TTC549 (cell line): Measurements from ENCODE around the gene ATP5ME.
"Not testable (repeated sequence)": the region's sequence is repeated elsewhere in the genome, so short reads cannot be mapped to it uniquely, and the experiment has no call there.

Experiments used
- FAIRE-seq: peaks from 2 replicates; lab custom pipeline; 2012; peaks lifted over from hg19 to GRCh38; lab: Jason Lieb, UNC

The ATP5ME gene

GRCh38 chr4:683247-683897 lies 9.3 kb upstream of the ATP5ME start:
- FAIRE-seq: no peak

GRCh38 chr4:682490-683172 lies 8.6 kb upstream of the ATP5ME start:
- FAIRE-seq: no peak

DNA sequence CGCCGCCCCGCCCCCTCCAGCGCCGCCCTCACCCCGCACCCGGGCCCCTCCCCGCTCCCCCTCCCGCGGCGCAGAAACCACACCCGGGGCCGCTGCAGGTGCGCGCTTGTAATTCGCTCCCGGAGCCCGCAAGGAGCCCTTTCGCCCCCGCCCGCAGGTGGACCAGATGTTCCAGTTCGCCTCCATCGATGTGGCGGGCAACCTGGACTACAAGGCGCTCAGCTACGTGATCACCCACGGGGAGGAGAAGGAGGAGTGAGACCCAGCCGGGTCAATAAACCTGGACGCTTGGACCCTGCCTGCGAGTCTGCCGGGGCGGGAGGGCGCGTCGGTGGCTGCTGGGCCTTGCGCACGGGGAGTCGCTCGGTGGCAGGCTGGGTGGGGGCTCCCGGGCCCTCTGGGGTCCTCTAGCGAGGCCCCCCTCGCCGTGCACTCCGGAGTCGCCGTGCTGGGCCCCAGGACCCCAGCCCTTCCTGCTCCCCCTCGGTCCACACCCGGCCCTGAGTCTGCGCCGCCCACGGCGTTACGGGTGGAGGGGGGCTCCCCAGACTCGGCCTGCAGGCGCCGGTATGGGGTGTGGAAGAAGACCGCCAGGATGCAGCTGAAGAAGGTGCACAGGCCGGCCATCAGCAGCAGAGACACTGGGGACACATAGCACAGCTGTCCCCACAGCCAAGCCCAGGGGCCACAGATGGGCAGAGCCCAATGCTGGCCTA lies 7.8 kb upstream of the ATP5ME start:
- FAIRE-seq: no peak

DNA sequence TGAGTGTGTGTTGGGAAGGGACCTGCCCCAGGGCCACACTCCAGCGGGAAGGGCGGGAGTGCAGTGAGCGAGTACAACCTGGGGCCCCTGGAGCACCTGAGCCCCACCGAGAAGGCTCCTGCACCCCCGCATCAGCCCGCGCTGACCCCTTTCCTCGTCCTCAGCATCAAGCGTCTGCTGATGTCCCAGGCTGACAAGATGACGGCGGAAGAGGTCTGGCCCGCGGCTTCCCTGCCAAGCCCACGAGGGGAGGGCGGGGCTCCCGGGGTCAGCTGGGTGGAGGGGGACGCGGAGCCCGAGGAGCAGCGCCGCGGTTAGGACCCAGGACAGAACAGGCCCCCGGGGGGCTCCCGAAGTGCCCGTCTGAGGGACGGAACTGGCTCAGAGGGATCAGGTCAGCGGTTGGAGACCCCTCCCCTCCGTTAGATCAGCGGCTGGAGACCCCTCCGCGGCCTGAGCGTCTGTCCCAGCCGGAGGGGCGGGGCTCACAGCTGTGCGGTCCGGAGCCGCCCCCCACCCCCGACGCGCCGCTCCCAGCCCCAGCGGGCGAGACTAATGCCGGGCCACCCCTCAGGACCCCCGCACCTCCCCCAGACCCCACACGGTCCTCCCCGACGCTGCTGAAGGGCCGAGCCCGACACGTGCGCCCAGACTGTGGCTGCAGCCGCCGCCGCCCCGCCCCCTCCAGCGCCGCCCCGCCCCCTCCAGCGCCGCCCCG lies 7.0 kb upstream of the ATP5ME start:
- FAIRE-seq: no peak

GRCh38 chr4:680551-680927 lies 6.5 kb upstream of the ATP5ME start:
- FAIRE-seq: no peak

DNA sequence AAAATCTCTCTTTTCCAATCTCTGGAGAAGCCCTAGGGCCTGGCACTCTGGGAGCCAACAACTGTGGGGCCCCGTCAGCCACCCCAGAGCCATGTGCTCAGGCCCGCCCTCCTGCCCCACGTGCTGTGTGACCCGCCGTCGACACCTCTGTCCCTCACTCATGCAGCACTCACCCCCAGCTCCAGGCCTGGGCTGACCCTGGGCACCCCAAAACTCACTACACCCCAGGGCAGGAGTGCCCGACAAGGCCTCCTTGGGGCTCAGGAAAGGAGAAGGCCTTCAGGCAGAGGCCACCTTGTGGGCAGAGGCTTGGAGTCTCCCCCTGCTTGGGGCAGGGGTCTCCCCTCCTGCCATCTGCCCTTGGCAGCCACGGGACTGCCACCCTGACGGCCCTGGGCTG lies 6.0 kb upstream of the ATP5ME start:
- no peak for FAIRE-seq

DNA sequence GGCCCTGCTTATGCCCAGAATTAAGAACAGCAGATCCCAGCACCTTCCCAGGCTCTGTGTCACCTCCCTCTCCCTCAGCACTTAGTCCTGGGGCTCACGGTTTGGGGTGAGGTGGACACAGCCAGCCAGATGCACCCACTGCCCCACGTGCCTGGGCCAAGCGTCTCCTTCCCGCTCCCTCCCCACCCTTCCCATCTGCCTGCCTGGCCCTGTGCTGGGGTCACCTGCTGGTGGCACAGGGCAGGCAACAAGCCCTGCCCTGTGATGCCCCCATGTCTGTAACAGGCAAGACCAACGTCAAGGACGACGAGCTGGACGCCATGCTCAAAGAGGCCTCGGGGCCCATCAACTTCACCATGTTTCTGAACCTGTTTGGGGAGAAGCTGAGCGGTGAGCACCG lies 5.6 kb upstream of the ATP5ME start:
- no peak for FAIRE-seq

DNA sequence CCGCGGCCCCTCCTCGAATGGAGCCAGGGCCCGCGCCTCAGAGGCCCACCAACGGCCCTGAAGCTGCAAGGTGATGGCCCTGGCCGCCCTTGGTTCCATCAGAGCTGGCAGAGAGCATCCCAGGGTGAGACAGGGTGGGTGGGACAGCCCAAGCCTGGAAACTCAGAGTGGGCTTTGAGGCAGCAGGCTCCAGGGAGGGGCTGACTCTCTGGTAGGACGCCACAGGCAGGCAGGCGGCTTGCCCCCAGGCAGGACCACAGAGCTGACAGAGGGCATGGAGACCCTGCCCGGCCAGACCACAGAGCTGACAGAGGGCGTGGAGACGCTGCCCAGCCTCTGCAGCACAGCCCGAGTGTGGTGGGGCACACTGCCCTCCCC lies 5.0 kb upstream of the ATP5ME start:
- FAIRE-seq: no peak

DNA sequence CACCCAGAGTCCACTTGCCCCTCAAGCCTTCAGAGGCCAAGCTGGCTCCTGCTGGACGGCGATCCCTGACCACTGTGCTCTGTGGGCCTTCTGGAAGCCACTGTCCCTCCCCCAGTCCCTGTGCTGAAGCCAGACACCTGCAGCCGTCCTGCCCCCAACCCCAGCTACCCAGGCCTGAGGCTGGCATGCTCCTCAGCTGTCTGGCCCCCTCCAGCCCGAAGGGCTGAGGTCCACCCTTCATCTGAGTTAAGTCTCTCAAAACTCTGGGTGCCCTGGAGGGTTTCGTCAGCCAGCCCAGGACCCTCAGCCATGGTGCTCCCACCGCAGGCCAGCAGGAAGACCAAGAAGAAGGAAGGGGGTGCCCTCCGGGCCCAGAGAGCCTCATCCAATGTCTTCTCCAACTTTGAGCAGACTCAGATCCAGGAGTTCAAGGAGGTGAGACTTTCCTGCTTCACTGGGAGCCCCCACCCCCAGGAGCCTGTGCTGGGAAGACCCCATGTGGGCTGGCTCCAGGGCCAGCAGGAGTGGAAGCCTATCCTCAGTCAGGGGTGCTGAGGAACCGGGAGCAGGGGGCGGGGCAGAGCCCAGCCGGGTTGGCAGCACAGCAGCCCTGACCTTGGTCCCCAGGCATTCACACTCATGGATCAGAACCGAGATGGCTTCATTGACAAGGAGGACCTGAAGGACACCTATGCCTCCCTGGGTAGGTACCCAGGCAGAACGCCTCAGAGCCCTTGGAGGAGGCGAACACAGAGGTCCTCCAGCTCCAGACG lies 4.4 kb upstream of the ATP5ME start:
- no peak for FAIRE-seq

GRCh38 chr4:677431-678293 lies 3.6 kb upstream of the ATP5ME start:
- no peak for FAIRE-seq

- FAIRE-seq: no peak
Measured at GRCh38 chr4:676871-677235, 2.8 kb upstream of the ATP5ME start.

DNA sequence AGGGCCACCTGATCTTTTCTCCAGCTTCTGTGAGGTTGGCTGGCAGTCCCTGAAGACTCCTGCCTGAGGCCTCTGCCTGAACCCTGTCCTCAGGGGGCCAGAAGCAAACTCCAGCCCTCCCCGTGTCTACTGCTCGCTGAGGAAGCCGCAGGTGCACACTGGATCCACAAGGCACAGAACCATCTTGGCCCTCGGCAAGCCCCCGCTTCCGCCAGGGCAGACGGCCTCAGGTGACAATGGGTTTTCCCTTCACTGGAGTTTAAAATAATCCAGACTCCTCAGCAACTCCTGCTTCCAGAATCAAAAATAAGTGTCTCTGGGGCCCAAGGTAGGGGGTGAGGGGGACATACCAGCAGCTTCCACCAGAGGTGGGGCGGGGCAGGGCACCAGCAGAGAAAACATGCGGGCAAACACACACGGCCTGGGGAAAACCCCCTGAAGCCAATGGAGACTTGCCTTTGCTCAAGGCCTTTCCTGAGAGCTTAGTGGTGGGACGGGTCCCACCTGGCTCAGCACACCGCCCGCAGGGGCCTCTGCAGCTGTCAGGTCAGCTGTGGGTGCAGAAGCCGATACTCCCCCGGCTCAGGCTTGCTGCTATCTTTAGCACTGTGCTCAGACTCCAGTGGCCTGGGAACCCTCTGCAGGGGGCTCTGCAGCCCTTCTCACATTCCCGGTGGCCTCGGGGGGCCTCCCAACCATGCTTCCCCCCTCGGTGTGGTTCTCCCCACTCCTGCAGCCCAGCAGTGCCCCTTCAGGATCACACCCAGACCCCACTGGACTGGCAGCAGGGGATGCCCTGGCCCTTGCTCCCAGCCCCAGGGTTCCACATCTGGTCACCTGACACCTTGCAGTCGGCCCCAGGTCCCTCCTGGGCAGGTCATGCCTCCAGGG lies 2.1 kb upstream of the ATP5ME start:
- FAIRE-seq: no peak

DNA sequence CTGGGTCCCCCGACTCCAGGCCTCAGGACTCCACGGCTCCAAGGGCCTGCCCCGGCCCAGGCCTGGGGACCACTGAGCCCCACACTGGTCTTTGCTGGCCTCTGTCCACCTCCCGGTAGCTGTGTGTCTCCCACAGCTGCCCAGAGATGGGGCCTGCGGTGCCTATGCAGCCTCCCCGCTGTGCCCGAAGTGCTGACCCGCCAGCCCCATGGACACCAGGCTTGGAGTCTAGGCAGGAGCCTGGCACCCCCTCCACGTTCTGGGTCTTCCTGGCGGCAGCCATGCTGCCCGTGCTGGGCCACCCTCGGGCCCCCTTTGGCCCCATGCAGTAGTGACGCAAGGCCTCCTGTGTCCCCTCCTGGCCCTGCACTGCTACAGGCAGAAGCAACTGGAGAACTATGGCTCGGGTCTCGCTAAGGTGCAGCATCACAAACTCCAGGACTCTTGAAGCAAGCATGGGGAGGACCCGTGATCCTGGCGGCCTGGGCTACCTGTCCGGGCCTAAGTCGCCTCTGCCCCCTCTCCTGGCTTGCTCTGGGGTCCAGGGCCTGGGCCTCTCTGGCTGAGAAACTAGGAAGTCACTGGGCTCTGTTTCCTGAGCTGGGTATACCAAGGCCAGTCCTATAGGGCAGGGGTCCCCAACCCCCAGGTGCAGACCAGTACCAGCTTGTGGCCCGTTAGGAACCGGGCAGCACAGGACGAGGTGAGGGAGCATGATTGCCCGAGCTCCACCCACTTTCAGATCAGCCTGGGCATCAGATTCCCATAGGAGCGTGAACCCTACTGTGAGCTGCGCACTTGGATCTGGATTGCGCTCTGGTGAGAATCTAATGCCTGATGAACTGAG lies 1.2 kb upstream of the ATP5ME start:
- FAIRE-seq: no peak

DNA sequence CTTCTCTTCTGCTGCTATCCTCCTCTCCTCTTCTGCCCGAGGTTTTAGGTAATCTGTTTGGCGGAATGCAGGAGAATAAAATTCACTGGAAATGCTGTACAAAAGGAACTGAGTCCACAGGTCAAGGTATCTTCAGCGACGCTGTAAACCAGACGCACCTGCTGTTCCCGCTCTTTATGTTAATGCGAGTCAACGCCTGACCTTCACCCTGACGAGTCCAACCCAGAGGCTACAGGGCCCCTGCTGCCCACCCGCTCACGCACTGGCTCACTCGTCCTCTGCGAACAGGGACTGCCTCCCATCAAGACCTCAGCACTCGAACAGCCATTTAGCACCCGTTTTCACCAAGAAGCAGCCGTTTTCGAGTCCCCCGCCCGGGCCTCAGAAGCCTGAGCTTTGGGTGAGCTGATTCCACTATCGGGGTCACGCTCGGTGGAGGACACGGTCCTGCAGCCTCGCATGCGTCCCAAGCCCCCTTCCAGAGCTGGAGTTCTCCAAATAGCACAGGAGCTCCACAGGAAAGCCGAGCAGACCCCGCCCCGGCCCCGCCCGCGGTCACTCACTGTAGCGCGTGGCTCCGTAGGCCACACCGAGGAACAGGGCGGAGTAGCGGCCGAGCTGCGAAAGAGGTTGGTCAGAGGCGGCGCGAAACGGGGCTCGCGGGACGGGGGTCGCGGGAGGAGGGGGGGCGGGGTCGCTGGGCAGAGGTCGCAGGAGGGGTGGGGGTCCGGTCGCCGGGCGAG lies 556 bp downstream of the ATP5ME start:
- no peak for FAIRE-seq

GRCh38 chr4:671769-672168 lies 2.3 kb downstream of the ATP5ME start:
- no peak for FAIRE-seq

DNA sequence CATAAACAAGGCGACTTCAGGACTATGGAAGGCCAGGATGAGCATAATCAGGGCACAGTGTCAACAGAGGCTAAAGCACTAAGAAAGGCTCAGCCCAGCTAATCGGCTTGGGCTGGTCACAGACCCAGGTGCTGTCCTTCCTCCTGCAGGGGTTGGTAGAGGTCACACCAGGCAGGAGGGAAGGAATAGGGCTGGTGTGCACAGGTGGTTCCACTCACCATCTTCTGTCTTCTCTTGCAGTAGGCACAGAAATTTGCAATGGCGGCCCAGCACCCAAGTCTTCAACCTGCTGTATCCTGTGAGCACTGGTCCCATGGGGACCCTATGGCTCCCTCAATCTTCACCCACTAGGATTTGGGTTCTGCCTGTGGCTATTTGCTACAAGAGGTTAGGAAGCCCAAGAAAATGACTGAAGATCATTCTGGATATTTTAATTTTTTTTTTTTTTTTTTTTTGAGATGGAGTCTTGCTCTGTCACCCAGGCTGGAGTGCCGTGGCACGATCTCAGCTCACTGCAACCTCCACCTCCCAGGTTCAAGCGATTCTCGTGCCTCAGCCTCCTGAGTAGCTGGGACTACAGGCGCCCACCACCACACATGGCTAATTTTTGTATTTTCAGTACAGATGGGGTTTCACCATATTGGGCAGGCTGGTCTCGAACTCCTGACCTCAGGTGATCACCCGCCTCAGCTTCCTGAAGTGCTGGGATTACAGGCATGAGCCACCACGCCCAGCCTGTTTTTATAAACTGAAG lies 4.1 kb downstream of the ATP5ME start:
- not testable (repeated sequence) for FAIRE-seq

DNA sequence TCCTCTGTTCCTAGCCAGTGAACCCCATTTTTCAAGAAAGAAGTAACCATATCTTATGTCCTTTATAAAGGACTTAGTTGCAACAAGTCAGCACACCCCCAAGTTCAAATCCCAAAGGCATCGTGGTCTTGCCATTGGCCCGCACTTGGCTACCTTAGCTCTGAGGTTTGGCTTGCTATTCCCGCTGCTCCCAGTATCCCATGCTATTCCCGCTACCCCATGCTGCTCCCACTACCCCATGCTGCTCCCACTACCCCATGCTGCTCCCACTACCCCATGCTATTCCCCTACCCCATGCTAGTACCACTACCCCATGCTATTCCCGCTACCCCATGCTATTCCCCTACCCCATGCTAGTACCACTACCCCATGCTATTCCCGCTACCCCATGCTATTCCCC lies 5.9 kb downstream of the ATP5ME start:
- not testable (repeated sequence) for FAIRE-seq

GRCh38 chr4:667545-667925 lies 6.5 kb downstream of the ATP5ME start:
- FAIRE-seq: no peak
